Gastrocnemius medialis (tissue), 4 donors: ENCODE measurements around the gene DSTYK. TPM values are rescaled to one million over a fixed set of nuclear protein-coding genes. Genes with fewer than 3 reads are reported as not detected.

ENCODE experiments used
- ATAC-seq, 2 donors: fragments of 150-250 bp; one replicate each; pipeline ENCODE4 v1.9.1; 2016
- DNase-seq, 2 donors: peaks; one replicate each; pipeline ENCODE4 v3.0.0-alpha.2; 2019
- H3K27ac ChIP-seq, 4 donors: fragments of 200-600 bp; sonication (generic); 1 replicate in 1 of 4; 2 replicates in 3 of 4; pipeline ENCODE4 v1.5.1; 2016 to 2018; ENCODE audit warnings: mild to moderate bottlenecking in 2 of 4, moderate library complexity in 1 of 4
- H3K27me3 ChIP-seq, 3 donors: fragments of 200-600 bp; sonication (generic) in 2 of 3; 1 replicate in 1 of 3; 2 replicates in 2 of 3; pipeline versions ENCODE4 v1.5.1 to v1.6.0; 2016 to 2019; ENCODE audit warnings: mild to moderate bottlenecking in 1 of 3, moderate library complexity in 1 of 3
- H3K36me3 ChIP-seq, 2 donors: fragments of 200-600 bp; sonication (generic) in 1 of 2; one replicate each; pipeline ENCODE4 v1.5.1; 2017 to 2018
- H3K4me1 ChIP-seq, 2 donors: fragments of 200-600 bp; sonication (generic) in 1 of 2; one replicate each; pipeline ENCODE4 v1.5.1; 2016 to 2017; ENCODE audit warnings: mild to moderate bottlenecking in 2 of 2
- H3K4me3 ChIP-seq, 4 donors: fragments of 200-600 bp; sonication (generic) in 3 of 4; 1 replicate in 1 of 4; 2 replicates in 3 of 4; pipeline ENCODE4 v1.5.1; 2016 to 2019; ENCODE audit warnings: mild to moderate bottlenecking in 2 of 4
- H3K9me3 ChIP-seq, 3 donors: fragments of 200-600 bp; sonication (generic) in 2 of 3; 1 replicate in 1 of 3; 2 replicates in 2 of 3; pipeline ENCODE4 v1.5.1; 2016 to 2019
- CTCF ChIP-seq, 5 experiments: fragments of 450-650 bp in 3 of 5; fragments of 200-600 bp in 2 of 5; sonication (generic) in 2 of 5; IDR thresholded peaks in 4 of 5; conservative IDR thresholded peaks in 1 of 5; 1 replicate in 4 of 5; 2 replicates in 1 of 5; pipeline ENCODE4 v1.5.1; 2016 to 2019; ENCODE audit warnings: antibody characterized with exemption in 5 of 5, mild to moderate bottlenecking in 3 of 5, moderate library complexity in 3 of 5
- POLR2A ChIP-seq, 2 donors: fragments of 450-650 bp; IDR thresholded peaks; one replicate each; pipeline ENCODE4 v1.6.1; 2017; ENCODE audit warnings: antibody characterized with exemption in 2 of 2, mild to moderate bottlenecking in 2 of 2, moderate library complexity in 2 of 2
- in situ Hi-C, 4 donors: fragments of 200-750 bp; cut with MboI; loops; one replicate each; pipeline versions ENCODE4 v1.15.0 to v1.8.0; 2017; ENCODE audit warnings: low sequenced_read_pairs in 4 of 4
- intact Hi-C: fragments of 100-400 bp; cut with DNase I; formaldehyde crosslinking; loops from one replicate; pipeline ENCODE4 v1.15.1; 2023; ENCODE audit warnings: low total_unique reads
- total RNA-seq, 4 donors: library from RNA; depleted of rRNA; stranded (reverse); fragments of >200 nt; gene quantifications; one replicate each; pipeline versions ENCODE4 v1.1.0 to v1.2.3, GENCODE V29; 2016

The DSTYK gene
- total RNA-seq, 4 donors from 2014 or later = 12.2 to 15.8 (median 13.9) TPM

GRCh38 chr1:205217418-205217817 lies 5.9 kb upstream of the DSTYK start:
- H3K4me3 ChIP-seq = no peak overlapping the region
- intact Hi-C loops = no loop called here
- H3K36me3 ChIP-seq = no peaks in the 10 kb centered on the region
- DNase-seq = no peak
- no peaks in the 10 kb centered on the region for H3K27me3 ChIP-seq
- H3K9me3 ChIP-seq = no peaks in the 10 kb centered on the region
- H3K4me1 ChIP-seq = no peaks in the 10 kb centered on the region
- no peak overlapping the region for H3K27ac ChIP-seq
- ATAC-seq = no peak
- TF ChIP-seq CTCF (IDR thresholded peaks at IDR 0.05 in 4 of 5, conservative IDR thresholded peaks at IDR 0.05 in 1 of 5) = no peak
- TF ChIP-seq POLR2A (IDR thresholded peaks at IDR 0.05) = no peak
- in situ Hi-C loops = no loop called here

- no peak for DNase-seq
- no peak overlapping the region for H3K27ac ChIP-seq
- no peak overlapping the region for H3K4me3 ChIP-seq
- H3K9me3 ChIP-seq = no peaks in the 10 kb centered on the region
- H3K27me3 ChIP-seq = no peaks in the 10 kb centered on the region
- in situ Hi-C loops (no loop called here), intact Hi-C loops (no loop called here)
- ATAC-seq = no peak
- H3K36me3 ChIP-seq = no peaks in the 10 kb centered on the region
- TF ChIP-seq CTCF (IDR thresholded peaks at IDR 0.05 in 4 of 5, conservative IDR thresholded peaks at IDR 0.05 in 1 of 5) (no peak), POLR2A (IDR thresholded peaks at IDR 0.05) (no peak)
- H3K4me1 ChIP-seq = peaks cover 0 to 7% of the 10 kb centered on the region in 2 donors
These were observed 5.1 kb upstream of the DSTYK start for GRCh38 chr1:205216588-205216987.

- in situ Hi-C loops = no loop called here
- Histone ChIP-seq H3K27me3 (no peaks in the 10 kb centered on the region), H3K27ac (no peak overlapping the region), H3K4me1 (peaks cover 9 to 14% of the 10 kb centered on the region in 2 donors), H3K4me3 (no peak overlapping the region), H3K9me3 (no peaks in the 10 kb centered on the region), H3K36me3 (no peaks in the 10 kb centered on the region)
- no peak for TF ChIP-seq POLR2A (IDR thresholded peaks at IDR 0.05)
- TF ChIP-seq CTCF (IDR thresholded peaks at IDR 0.05 in 4 of 5, conservative IDR thresholded peaks at IDR 0.05 in 1 of 5) = no peak
- intact Hi-C loops = loop anchor here (5.0 kb wide), 1 partner anchor 92 kb away; the partner anchor contains the start of gene RBBP5
- DNase-seq (no peak), ATAC-seq (no peak)
These were observed 3.3 kb upstream of the DSTYK start for GRCh38 chr1:205214756-205215155.

DNA sequence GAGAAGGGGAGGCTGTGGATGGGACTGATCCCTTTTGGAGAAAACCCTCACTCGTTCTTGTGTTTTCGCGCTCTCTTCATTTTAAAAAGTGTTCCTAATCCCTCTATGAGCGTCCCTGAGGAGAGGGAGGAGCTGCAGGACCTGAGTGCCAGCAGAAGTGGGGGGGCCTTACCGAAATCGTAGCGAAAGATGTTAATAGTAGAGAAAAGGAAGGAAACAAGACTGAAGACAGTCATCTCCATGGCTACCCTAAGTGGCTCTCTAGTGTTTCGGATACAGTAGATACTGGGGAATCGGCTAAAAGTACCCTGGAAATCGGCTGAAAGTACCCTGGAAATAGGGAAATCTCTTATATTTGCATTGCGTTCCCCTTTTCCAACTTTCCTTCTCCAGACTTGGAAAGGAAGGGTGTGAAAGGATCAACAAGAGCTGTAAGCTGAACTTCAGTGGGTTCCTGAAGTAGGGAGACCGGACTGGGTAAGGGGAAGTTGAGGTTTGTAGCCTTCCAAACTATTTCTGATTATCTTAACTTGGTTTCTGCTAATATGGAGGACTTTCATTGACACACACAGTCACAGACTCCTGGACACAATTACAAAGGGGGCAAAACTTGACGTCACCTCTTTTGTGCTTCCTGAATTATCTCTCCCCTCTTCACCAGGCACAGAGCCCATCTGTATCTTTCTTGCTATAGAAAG lies 486 bp upstream of the DSTYK start:
- Histone ChIP-seq H3K4me3 (peak overlapping the region; percentile 67 to 98 (median 91)), H3K27me3 (no peaks in the 10 kb centered on the region), H3K9me3 (no peaks in the 10 kb centered on the region), H3K4me1 (peaks cover 17 to 24% of the 10 kb centered on the region in 2 donors), H3K36me3 (no peaks in the 10 kb centered on the region), H3K27ac (peak overlapping the region; percentile 87 to 96 (median 92))
- no peak for TF ChIP-seq CTCF (IDR thresholded peaks at IDR 0.05 in 4 of 5, conservative IDR thresholded peaks at IDR 0.05 in 1 of 5)
- in situ Hi-C loops (no loop called here), intact Hi-C loops (loop anchor here (1.0 to 5.0 kb wide), 3 partner anchors 17 to 90 kb away; partner anchors contain the start of gene RBBP5)
- ATAC-seq = no peak
- no peak for DNase-seq
